Measurements from ENCODE around the gene THOP1. TPM values are rescaled to one million over a fixed set of nuclear protein-coding genes. Genes with fewer than 3 reads are reported as not detected.

Gene THOP1
- total RNA-seq, 1 donor from 2014 or later = 207 TPM

- Mint-ChIP-seq H3K27ac (no peak overlapping the region), H3K27me3 (no peaks in the 10 kb centered on the region), H3K36me3 (ENCODE audit: low read depth) (peaks cover 12% of the 10 kb centered on the region), H3K9me3 (no peaks in the 10 kb centered on the region), H3K4me1 (peaks cover 5% of the 10 kb centered on the region), H3K4me3 (no peak overlapping the region)
- intact Hi-C loops (cut with micrococcal nuclease) = no loop called here
- no peak for DNase-seq
These were observed 16.8 kb upstream of the THOP1 start for GRCh38 chr19:2768365-2769132.

- intact Hi-C loops (cut with micrococcal nuclease) = no loop called here
- no peak for DNase-seq
- H3K4me3 Mint-ChIP-seq = no peak overlapping the region
- no peaks in the 10 kb centered on the region for H3K27me3 Mint-ChIP-seq
- H3K9me3 Mint-ChIP-seq = no peaks in the 10 kb centered on the region
- H3K36me3 Mint-ChIP-seq (ENCODE audit: low read depth) = peaks cover 9% of the 10 kb centered on the region
- peaks cover 5% of the 10 kb centered on the region for H3K4me1 Mint-ChIP-seq
- H3K27ac Mint-ChIP-seq = no peak overlapping the region
These were observed 16.1 kb upstream of the THOP1 start for GRCh38 chr19:2769218-2769617.

GRCh38 chr19:2770055-2771013 is 15.0 kb upstream of the THOP1 start:
- Mint-ChIP-seq H3K9me3 (no peaks in the 10 kb centered on the region), H3K36me3 (ENCODE audit: low read depth) (peaks cover 7% of the 10 kb centered on the region), H3K27me3 (no peaks in the 10 kb centered on the region), H3K27ac (no peak overlapping the region), H3K4me1 (peaks cover 12% of the 10 kb centered on the region), H3K4me3 (no peak overlapping the region)
- DNase-seq = no peak
- intact Hi-C loops (cut with micrococcal nuclease) = no loop called here

GRCh38 chr19:2771786-2772674 is 13.3 kb upstream of the THOP1 start:
- Mint-ChIP-seq H3K36me3 (ENCODE audit: low read depth) (peaks cover 15% of the 10 kb centered on the region), H3K4me1 (peaks cover 25% of the 10 kb centered on the region), H3K9me3 (no peaks in the 10 kb centered on the region), H3K27ac (peak overlapping the region; percentile 43), H3K27me3 (no peaks in the 10 kb centered on the region), H3K4me3 (no peak overlapping the region)
- DNase-seq = no peak
- intact Hi-C loops (cut with micrococcal nuclease) = no loop called here

GRCh38 chr19:2774083-2774679 is 11.1 kb upstream of the THOP1 start:
- Mint-ChIP-seq H3K9me3 (no peaks in the 10 kb centered on the region), H3K4me3 (no peak overlapping the region), H3K4me1 (peaks cover 27% of the 10 kb centered on the region), H3K36me3 (ENCODE audit: low read depth) (peaks cover 21% of the 10 kb centered on the region), H3K27ac (peak overlapping the region; percentile 29), H3K27me3 (no peaks in the 10 kb centered on the region)
- intact Hi-C loops (cut with micrococcal nuclease) = no loop called here
- no peak for DNase-seq

- peaks cover 22% of the 10 kb centered on the region for H3K36me3 Mint-ChIP-seq (ENCODE audit: low read depth)
- intact Hi-C loops (cut with micrococcal nuclease) = no loop called here
- H3K27me3 Mint-ChIP-seq = no peaks in the 10 kb centered on the region
These were observed 10.2 kb upstream of the THOP1 start for GRCh38 chr19:2774953-2775555.

GRCh38 chr19:2775556-2776430 is 9.5 kb upstream of the THOP1 start:
- Mint-ChIP-seq H3K9me3 (no peaks in the 10 kb centered on the region), H3K27ac (peak overlapping the region; percentile 94), H3K36me3 (ENCODE audit: low read depth) (peaks cover 25% of the 10 kb centered on the region), H3K4me1 (peaks cover 34% of the 10 kb centered on the region), H3K27me3 (no peaks in the 10 kb centered on the region), H3K4me3 (peak overlapping the region; percentile 84)
- peak; percentile 93 for DNase-seq
- intact Hi-C loops (cut with micrococcal nuclease) = no loop called here

More at GRCh38 chr19:2774953-2775555, 10.2 kb upstream of the THOP1 start:
- DNase-seq = no peak
- peak overlapping the region; percentile 94 for H3K27ac Mint-ChIP-seq
- H3K4me3 Mint-ChIP-seq = peak overlapping the region; percentile 84
- peaks cover 28% of the 10 kb centered on the region for H3K4me1 Mint-ChIP-seq
- no peaks in the 10 kb centered on the region for H3K9me3 Mint-ChIP-seq

GRCh38 chr19:2777952-2778683 is 7.2 kb upstream of the THOP1 start:
- Mint-ChIP-seq H3K9me3 (no peaks in the 10 kb centered on the region), H3K4me3 (no peak overlapping the region), H3K27me3 (no peaks in the 10 kb centered on the region), H3K4me1 (peaks cover 36% of the 10 kb centered on the region), H3K36me3 (ENCODE audit: low read depth) (peaks cover 23% of the 10 kb centered on the region), H3K27ac (peak overlapping the region; percentile 41)
- no peak for DNase-seq
- intact Hi-C loops (cut with micrococcal nuclease) = no loop called here

GRCh38 chr19:2779121-2779740 is 6.1 kb upstream of the THOP1 start:
- Mint-ChIP-seq H3K4me3 (no peak overlapping the region), H3K4me1 (peaks cover 43% of the 10 kb centered on the region), H3K27me3 (no peaks in the 10 kb centered on the region), H3K27ac (no peak overlapping the region), H3K36me3 (ENCODE audit: low read depth) (peaks cover 23% of the 10 kb centered on the region), H3K9me3 (peaks cover 4% of the 10 kb centered on the region)
- DNase-seq = no peak
- intact Hi-C loops (cut with micrococcal nuclease) = no loop called here

- intact Hi-C loops (cut with micrococcal nuclease) = no loop called here
- Mint-ChIP-seq H3K27ac (peak overlapping the region; percentile 17), H3K27me3 (no peaks in the 10 kb centered on the region), H3K9me3 (peaks cover 4% of the 10 kb centered on the region), H3K4me3 (no peak overlapping the region), H3K4me1 (peaks cover 38% of the 10 kb centered on the region), H3K36me3 (ENCODE audit: low read depth) (peaks cover 21% of the 10 kb centered on the region)
- no peak for DNase-seq
These were observed 5.0 kb upstream of the THOP1 start for GRCh38 chr19:2780284-2780683.

GRCh38 chr19:2782329-2782935 is 2.9 kb upstream of the THOP1 start:
- H3K27me3 Mint-ChIP-seq = no peaks in the 10 kb centered on the region
- peak overlapping the region; percentile 98 for H3K27ac Mint-ChIP-seq
- peaks cover 33% of the 10 kb centered on the region for H3K4me1 Mint-ChIP-seq
- DNase-seq = peak; percentile 63
- peaks cover 4% of the 10 kb centered on the region for H3K9me3 Mint-ChIP-seq
- intact Hi-C loops (cut with micrococcal nuclease) = loop anchor here (2.0 kb wide), 1 partner anchor 42 kb away; the partner anchor contains the start of gene SLC39A3
- H3K36me3 Mint-ChIP-seq (ENCODE audit: low read depth) = peaks cover 18% of the 10 kb centered on the region
- peak overlapping the region; percentile 95 for H3K4me3 Mint-ChIP-seq

All from activated CD4-positive, alpha-beta T cell treated with anti-CD3 and anti-CD28 coated beads, Interleukin-2, amount 10 ng/mL, durations not matched to agents 24 days and 14 days (primary cell).